GM13976 (cell line): Measurements from ENCODE around the gene CDK5RAP1.

Source experiments
- DNase-seq: peaks from one replicate; pipeline ENCODE4 v3.0.0; 2012; ENCODE audit warnings: low spot score
- in situ Hi-C: fragments of 300-500 bp; cut with MboI; formaldehyde crosslinking; loops from one replicate; pipeline ENCODE4 v1.12.0; 2022; ENCODE audit warnings: low sequenced_read_pairs, mixed read lengths, inconsistent platforms; ENCODE audit not compliant: unreplicated experiment
- TF ChIP-seq, protein P1 (sequence below): IDR thresholded peaks from 2 replicates; pipeline ENCODE4 v1.5.1; 2012; ENCODE audit warnings: borderline replicate concordance, mild to moderate bottlenecking; ENCODE audit not compliant: insufficient read depth; ENCODE audit errors: extremely low read depth, missing control alignments, control extremely low read depth

Gene CDK5RAP1

DNA sequence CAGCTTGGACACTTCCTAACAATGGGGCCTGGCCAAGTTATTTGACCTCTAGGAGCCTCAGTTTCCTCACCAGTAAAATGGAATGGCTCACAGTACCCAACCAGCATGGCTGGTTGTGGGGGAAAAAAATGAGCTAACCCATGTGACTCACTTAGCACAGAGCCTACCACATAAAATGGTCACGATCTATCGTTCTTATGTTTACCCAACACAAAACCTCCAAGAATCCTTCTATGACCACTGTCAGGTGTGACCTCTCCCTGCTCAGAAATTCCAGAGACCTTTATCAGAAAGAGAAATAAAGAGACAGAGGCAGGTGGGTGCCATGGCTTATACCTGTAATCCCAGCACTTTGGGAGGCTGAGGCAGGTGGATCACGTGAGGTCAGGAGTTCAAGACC is 78.9 kb downstream of the CDK5RAP1 start:
- no peak for DNase-seq
- TF ChIP-seq, protein P1, sequence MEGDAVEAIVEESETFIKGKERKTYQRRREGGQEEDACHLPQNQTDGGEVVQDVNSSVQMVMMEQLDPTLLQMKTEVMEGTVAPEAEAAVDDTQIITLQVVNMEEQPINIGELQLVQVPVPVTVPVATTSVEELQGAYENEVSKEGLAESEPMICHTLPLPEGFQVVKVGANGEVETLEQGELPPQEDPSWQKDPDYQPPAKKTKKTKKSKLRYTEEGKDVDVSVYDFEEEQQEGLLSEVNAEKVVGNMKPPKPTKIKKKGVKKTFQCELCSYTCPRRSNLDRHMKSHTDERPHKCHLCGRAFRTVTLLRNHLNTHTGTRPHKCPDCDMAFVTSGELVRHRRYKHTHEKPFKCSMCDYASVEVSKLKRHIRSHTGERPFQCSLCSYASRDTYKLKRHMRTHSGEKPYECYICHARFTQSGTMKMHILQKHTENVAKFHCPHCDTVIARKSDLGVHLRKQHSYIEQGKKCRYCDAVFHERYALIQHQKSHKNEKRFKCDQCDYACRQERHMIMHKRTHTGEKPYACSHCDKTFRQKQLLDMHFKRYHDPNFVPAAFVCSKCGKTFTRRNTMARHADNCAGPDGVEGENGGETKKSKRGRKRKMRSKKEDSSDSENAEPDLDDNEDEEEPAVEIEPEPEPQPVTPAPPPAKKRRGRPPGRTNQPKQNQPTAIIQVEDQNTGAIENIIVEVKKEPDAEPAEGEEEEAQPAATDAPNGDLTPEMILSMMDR: no peak
- in situ Hi-C loops: no loop called here

DNA sequence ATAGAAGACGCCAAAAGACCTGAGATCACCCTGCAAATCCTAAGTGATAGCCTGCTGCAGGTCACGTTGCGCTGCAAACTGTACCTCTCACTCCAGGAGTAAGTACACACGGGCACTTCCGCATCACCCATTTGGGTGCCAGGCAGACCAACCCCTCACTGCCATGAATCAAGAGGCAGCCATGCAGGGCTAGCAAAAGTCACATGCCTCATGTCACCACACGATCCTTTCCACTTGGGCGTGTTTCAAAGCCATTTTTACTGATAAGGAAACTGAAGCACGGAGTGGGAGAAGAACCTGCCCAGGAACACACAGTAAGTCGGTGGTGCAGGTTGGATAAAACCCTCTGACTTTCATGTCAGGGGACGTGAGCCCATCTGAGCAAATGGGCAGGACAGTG is 81.3 kb downstream of the CDK5RAP1 start:
- no peak for DNase-seq
- in situ Hi-C loops: no loop called here
- TF ChIP-seq, protein P1: no peak

DNA sequence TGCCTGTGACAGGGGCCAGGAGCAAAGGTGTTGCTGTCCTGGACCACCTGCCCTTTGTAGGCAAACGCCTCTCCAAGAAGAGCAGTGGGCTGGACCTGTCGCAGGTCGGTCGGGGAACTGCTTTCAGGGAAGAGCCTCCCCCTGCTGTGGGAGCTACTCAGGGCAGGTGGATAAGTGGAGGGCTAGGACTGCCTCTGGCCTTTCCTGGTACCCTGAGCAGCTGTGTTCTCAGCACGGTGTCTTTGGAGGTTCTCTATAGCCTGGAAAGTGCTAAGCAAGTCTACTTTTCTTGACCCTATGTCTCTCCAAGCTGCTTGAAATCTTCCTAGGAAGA is 83.3 kb downstream of the CDK5RAP1 start:
- in situ Hi-C loops: no loop called here
- no peak for DNase-seq

DNA sequence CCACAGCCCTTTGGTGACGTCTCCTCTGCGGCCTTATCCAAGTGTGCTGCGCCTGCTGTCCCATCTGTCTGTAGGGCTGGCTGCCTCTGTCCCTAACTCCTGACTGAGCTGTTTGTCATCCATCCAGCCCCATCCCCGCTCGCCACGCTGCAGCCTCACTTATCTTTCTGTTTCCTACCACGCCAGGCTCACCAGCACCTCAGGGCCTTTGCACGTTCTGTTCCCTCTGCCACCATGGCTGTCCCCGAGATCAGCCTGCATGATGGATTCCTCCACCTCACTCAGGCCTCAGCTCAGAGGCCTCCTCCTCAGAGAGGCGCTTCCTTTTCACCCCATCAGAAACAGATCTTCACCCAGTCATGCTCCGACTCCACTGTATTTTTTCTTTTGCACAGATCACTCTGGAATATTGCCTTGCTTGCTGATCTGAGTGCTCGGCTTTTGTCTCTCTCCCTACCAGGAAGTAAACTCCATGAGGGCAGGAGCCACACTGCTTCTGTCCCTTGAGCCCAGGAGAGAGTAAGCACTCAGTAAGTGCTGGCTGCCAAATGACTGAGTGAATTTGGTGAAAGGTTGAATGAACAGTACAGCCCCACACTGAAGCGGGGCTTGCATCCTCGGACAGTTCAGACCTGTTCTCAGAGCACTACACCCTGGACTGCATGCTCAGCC is 83.8 kb downstream of the CDK5RAP1 start:
- in situ Hi-C loops: no loop called here
- DNase-seq: no peak
- TF ChIP-seq, protein P1: no peak

More for the DNA sequence above, 83.3 kb downstream of the CDK5RAP1 start:
- TF ChIP-seq, protein P1: no peak

DNA sequence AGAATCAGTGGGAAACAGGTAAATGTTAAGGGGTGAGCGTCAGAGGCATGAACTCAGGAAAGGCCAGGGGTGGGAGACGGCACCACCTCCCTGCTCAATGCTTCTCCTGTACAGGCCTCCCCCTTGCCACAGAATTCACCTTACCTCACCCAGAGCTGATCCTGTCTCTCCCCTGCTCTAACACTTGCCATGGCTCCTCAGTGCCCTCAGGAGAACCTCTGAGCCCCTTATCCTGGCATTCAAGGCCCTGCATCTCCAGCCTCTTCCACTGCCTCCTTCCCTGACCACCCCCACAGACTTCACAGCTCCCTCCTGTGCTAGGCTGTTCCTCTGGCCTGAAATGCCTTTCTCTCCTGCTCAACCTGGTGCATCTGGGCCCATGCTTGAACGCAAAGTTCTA is 84.4 kb downstream of the CDK5RAP1 start:
- no peak for DNase-seq
- TF ChIP-seq, protein P1: no peak
- in situ Hi-C loops: no loop called here

GRCh38 chr20:33316343-33316742 is 85.0 kb downstream of the CDK5RAP1 start:
- TF ChIP-seq, protein P1: no peak
- no peak for DNase-seq
- in situ Hi-C loops: no loop called here
